Measurements from ENCODE around the gene ACVRL1.

DNA sequence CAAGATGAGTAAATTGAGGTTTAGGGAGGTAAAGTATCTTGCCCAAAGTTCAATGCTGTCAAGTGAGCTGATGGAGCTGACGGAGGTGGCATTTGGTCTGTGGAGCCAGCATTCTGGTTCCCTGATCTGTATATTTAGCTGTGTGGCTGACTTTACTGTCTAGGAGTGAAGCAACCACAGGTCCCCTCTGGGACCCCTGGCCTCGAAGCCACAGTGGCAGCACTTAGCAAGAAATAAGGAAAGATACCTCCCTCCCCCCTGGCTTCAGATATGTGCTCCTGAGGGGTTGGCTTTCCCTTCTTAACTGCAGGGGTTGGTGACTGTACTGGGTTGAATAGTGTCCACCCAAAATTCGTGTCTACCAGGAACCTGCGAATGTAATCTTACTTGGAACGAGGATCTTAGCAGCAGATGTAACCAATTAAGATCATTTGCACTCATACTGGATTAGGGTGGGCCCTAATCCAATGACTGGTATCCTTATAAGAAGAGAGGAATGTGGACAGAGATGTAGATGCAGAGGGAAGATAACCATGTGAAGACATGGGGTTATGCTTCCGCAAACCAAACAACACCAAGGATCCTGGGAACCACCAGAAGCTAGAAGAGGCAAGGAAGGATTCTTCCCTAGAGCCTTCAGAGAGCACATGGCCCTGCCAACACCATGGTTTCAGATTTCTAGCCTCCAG is 42.2 kb downstream of the ACVRL1 start:
- TF ChIP-seq EZH2 (IDR thresholded peaks at IDR 0.05; ENCODE audit: low read depth), result no peak
- TF ChIP-seq, protein P1, sequence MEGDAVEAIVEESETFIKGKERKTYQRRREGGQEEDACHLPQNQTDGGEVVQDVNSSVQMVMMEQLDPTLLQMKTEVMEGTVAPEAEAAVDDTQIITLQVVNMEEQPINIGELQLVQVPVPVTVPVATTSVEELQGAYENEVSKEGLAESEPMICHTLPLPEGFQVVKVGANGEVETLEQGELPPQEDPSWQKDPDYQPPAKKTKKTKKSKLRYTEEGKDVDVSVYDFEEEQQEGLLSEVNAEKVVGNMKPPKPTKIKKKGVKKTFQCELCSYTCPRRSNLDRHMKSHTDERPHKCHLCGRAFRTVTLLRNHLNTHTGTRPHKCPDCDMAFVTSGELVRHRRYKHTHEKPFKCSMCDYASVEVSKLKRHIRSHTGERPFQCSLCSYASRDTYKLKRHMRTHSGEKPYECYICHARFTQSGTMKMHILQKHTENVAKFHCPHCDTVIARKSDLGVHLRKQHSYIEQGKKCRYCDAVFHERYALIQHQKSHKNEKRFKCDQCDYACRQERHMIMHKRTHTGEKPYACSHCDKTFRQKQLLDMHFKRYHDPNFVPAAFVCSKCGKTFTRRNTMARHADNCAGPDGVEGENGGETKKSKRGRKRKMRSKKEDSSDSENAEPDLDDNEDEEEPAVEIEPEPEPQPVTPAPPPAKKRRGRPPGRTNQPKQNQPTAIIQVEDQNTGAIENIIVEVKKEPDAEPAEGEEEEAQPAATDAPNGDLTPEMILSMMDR (conservative IDR thresholded peaks at IDR 0.05), result no peak

Data from PC-9 (cell line).